Activated CD8-positive, alpha-beta memory T cell treated with anti-CD3 and anti-CD28 coated beads for 1 hour (primary cell): ENCODE measurements around the gene ITPR3.

Source experiments
- DNase-seq, 2 donors: peaks; one replicate each; pipeline ENCODE4 v3.0.0-alpha.2; 2020; ENCODE audit warnings: low read depth in 1 of 2; ENCODE audit errors: extremely low read depth in 1 of 2

Gene ITPR3

DNA sequence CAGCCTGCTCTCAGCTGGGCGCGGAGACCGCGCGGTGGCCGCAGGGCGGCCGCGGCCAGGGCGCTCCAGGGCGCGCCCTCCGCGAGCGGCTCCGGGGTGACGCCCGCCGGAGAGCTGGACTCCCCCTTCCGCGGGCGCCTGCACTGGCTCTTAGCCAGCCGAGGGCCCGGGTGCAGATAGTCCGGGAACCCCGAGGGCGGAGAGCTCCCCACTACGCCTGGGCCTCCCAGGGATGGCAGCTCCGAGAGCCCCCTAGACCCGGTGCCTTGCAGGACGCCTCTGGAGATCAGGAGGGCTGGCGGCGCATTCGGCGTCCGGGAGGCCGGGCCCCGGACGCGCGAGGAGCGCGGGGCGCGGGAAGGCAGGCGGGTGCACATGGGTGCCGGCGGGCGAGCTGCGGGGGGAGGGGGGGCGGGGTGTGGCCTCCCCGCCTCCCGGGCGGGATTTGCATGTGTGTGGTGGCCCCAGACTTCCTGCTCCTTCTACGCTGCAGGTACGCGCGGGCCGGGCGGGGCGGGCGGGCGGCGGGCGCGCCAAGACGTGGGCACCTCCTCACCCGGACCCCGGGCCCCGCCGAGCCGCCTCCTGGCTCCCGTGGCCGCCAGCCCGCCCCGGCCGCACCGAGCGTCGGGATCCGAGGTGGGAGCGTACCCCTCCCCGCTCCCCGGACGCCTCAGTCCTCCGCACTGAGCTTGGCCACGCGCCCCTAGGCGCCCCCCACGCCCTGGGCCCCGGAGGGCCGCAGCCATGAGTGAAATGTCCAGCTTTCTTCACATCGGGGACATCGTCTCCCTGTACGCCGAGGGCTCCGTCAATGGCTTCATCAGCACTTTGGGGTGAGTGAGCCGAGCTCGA lies at the start of gene ITPR3:
ITPR3 (plus strand) TSS at position 467 of the 855 bp plus-strand sequence; CDS start at position 748, 281 bp downstream.
- DNase-seq = peak; percentile 42 to 62

DNA sequence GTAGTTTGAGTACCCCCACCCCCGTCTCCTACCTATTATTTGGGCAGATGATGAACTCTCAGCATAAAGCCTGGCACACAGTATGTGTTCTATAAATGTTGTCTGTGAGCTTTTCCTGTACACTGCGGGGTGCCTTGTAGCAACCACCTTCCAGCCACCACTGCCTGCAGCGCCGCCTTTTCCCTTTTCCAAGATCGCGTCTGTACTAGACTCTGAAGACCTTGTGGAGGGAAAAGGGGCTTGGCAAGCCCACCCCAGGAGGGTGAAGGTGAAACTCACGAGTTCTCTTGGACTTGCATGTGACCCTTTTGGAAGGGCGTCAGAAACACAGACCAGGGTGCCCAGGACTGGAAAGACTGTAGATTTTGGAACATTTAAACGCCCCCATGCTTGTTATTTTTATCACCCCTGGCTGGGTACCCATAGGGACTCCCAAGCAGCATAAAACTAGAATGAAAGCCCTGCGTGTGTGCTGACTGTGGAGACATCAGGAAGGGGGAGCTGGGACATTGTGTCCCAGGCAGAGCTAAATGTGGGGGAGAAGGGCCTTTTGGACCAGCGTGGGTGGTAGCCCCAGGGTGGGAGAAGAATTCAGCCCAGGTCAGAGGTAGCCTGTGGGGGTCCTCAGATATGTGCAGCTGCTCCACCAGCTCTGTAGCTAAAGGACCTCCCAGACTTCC lies 49.3 kb upstream of the ITPR3 start:
- DNase-seq = no peak

DNA sequence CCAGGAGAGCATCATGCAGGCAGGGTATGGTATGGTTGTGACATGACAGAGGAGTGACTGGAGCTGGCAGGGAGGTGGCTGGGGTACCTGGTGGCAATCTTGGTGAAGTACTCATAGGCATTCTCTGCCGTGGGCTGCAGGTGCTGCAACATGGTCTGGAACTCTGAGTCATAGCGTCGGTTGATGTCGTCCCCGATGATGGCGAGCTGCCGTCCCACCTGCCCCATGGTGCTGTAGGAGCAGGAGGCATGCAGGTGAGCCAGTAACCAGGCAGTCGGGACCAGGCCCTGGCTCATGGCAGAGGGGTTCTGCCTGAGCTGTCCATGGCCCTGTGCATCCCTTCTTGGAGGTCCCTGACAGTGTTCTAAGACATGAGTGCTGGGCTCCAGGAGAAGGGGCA lies 45.9 kb upstream of the ITPR3 start:
- no peak for DNase-seq

DNA sequence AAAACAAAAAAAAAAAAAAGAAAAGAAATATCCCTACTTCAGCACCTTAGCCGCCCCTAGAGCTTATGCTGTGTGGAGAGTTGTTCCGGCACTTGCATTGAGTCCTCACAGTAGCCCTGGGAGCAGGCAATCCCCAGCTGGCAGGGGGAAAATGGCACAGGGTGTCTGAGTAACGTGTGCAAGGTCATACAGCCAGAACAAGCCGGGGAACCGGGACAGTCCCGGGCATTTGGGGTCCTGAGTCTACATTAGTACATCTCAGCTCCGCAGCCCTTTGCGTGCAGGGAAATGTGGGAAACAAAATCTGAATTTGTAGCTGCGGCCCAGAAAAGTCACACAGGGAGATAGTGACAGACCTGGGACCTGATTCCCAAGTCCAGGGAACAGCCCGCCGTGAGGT lies 44.5 kb upstream of the ITPR3 start:
- DNase-seq = no peak

DNA sequence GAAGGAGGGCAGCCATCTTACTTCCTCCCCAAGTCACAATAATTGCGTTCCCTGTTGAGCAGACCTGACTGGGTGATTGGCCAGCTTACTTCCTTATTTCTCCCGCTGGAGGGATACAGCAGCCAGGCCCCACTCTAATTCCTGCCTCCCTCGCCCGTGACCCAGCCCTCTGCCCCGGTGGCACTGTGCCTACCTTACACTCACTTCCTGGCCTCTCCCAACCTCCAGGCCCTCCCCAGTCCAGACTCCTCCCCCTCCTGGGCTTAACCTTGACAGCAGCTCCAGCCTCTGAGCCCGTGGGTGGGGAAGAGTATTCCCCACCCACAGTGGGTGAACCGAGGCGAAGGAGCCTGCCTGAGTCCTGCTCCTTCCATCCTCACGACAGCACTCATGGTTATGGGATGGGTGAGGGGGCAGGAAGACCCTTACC lies 44.0 kb upstream of the ITPR3 start:
- no peak for DNase-seq

- no peak for DNase-seq
Measured at GRCh38 chr6:33577718-33578117, 43.4 kb upstream of the ITPR3 start.

- no peak for DNase-seq
Measured at GRCh38 chr6:33578164-33578563, 43.0 kb upstream of the ITPR3 start.

GRCh38 chr6:33578588-33579011 lies 42.5 kb upstream of the ITPR3 start:
- DNase-seq = no peak

DNA sequence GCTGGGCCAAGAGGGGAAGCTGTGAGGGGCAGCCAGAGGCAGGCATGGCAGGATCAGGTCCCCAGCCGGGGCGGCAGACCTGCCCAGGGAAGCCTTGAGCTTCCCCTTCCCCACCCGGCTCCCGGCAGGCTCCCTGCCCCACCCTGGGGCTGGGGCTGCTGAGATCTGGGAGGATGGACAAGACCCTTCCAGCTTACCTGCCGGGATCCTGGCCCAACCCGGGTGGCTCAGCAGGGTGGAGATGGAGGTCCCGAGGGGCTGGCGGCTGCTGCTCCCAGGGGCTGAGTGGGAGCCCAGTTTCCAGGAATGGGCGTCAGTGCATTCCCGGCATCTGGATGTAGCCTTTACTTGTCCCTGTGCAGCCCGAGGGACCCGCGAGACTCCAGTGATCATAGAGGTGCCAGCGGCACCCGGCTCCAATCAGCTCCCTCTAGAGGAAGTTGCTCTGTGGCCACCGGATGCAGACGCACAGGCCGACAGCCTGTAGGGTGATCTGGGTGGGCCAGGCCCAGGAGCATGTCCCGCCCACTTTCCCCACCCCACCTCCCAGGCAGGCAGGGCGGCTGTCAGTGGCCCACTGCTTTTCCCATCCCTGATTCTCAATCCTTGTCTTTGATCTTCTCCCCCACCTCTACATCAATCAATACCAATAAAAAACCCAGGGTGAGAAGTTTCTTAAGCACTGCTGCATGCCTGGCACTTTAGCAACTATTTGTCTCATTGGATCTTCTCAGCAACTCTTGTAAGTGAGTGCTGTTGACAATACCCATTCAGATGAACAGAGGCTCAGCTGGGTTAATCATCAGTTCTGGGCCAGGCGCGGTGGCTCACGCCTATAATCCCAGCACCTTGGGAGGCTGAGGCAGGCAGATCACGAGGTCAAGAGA lies 41.1 kb upstream of the ITPR3 start, which contains the start of gene BAK1:
BAK1 (minus strand) TSS at position 449 of the 887 bp plus-strand sequence. CDS start 2,672 bp downstream, outside the sequence.
- DNase-seq = peak; percentile 65 to 70

GRCh38 chr6:33581186-33581585 lies 39.9 kb upstream of the ITPR3 start:
- no peak for DNase-seq

DNA sequence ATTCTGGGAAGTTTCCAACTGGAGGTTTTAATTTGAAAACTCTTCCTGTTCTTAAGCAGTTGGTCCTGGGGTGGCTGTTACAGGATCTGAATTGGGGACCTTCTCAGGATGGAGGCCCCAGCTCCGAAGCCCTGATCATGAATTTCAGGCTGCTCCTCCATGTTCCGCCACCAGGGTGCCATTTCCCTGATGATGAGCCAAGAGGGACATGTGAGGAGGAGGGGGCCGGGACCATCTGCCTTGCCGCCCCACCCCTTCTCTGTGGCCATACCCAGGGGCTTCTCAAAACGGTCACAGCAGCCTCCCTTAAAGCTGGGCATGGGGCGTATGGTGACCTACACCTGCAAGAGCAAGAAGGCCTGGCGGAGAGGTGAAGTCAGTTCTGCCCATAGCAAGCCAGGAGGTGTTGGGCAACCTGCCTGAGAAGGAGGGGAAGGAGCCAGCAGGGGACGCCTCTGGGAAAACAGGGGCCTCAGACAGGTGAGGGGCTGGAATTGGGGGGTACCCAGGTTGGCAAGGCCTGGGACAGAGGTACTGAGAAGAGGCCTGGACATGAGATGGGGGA lies 37.4 kb upstream of the ITPR3 start:
- DNase-seq = no peak

- DNase-seq = no peak
Measured at GRCh38 chr6:33584700-33585402, 36.3 kb upstream of the ITPR3 start.

GRCh38 chr6:33585403-33586107 lies 35.6 kb upstream of the ITPR3 start:
- DNase-seq = peak; percentile 67 to 75

DNA sequence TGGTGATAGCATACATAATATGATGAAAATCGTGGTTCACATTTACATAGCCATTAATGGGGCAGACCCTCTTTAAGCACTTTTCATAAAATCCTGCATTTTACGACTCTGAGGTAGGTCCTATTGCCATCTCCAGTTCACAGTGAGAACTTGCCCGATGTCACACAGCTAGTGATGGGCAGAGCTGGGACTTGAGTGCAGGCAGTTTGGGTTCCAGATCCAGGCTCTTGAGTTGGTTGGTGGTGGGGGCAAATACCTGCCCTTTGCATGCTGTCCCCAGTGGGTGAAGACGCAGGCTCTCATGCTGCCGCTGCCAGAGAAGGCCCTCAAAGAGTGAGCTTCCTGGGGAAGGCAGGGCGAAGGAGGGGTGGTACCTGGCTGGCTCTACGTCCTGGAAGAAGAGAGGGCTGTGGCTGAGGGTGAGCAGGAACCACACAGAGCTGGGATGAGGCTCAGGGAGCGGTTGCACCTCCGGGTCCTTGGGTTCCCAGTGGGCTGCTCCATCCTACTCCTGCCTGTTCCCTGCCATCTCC lies 34.9 kb upstream of the ITPR3 start:
- DNase-seq = no peak

- DNase-seq = no peak
Measured at GRCh38 chr6:33587529-33587928, 33.6 kb upstream of the ITPR3 start.

DNA sequence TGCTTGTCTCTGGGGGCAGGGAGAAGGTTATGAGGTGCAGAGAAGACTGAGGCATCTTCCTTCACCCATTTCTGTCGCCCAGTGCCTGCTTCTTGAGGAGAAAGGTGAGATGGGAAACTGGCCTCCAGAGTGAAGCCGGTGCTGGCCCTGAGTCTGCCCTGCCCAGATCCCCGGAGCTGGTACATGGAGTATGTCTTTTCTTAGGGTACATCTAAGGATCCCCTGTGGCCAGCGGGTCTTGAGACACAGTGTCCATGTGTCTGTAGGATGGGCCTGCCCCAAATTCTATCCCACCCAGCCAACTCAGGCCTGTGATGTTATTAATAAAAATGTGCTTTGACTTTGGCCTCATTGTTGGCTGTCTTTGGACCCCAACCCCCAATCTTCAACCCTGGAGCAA lies 32.2 kb upstream of the ITPR3 start:
- no peak for DNase-seq

GRCh38 chr6:33589392-33589730 lies 31.8 kb upstream of the ITPR3 start:
- DNase-seq = no peak

GRCh38 chr6:33589731-33590530 lies 31.2 kb upstream of the ITPR3 start:
- no peak for DNase-seq
